Fibroblast of skin of left quadriceps (primary cell): ENCODE measurements around the gene CD96.
"Not testable (repeated sequence)": the region's sequence is repeated elsewhere in the genome, so short reads cannot be mapped to it uniquely, and the experiment has no call there.

ENCODE experiments used
- DNase-seq, 2 experiments: peaks; one replicate each; pipeline ENCODE4 v3.0.0-alpha.2; 2013; ENCODE audit warnings: low read depth in 2 of 2

CD96 gene

GRCh38 chr3:111548756-111549155 lies 6.8 kb downstream of the CD96 start:
- DNase-seq: no peak

- not testable (repeated sequence) for DNase-seq
These were observed 19.9 kb downstream of the CD96 start for GRCh38 chr3:111561902-111562301.

GRCh38 chr3:111566844-111567243 lies 24.8 kb downstream of the CD96 start:
- no peak for DNase-seq

DNA sequence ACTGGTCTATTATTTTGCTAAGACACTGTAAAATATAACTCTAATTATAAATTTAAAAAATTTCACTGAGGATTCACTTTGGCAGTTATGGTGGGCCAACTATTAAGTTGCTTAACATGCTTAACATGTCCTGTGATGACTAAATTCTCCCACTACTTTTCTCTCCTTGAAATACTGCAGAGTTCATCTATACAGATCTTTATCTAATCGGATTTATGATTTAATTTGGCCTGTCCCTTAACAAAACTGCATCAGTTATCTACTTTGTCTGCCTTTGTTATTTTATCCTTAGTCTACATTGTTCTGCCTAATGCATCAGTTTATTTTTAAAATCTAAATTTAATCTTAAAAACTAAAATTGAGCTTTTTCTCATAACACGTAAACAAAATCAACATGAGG lies 26.4 kb downstream of the CD96 start:
- no peak for DNase-seq

DNA sequence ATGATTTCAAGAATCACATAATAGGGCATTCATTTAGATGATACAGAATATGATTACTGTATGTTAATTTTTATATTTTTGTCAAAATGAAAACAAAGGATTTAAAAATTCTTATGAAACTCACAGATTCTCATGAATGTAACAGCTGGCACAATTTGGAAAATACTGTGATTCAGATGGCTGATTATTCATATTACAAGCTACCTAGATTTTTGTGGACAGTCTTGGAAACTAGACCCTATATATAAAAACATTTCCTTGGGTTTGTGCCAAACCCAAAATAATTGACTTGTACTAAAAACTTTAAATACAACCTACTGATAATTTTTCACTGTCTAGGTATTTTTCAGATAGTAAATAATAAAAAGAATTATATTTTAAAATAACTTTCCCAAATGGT lies 26.9 kb downstream of the CD96 start:
- no peak for DNase-seq

DNA sequence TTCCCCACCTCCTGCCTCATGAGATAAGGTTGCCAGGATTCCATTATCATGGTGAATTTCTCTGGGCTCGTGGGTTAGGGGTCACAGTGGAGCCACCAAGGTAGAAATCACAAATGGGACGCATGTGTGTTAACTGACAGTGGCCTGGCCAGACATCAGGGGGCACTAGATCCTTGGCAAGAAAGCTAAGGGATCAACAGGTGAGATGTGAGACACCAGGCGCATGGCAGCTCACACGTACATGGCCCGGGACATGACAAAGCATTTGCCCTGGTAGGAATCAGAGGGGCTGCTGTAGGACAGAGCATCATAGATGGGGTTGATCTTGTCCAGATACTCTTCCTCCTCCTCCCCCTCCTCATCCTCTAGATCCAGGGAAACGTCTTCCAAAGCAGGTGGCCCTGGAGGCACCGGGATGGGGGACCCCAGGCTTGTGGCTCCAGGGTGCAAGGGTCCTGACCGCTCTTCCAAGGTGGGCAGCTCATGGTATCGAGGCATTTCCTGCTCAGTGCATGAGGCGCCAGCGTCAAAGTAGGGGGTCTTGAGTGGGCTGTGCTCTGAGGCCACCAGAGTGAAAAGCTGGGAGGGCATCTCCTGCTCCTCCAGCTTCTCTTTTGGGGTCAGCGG lies 28.5 kb downstream of the CD96 start:
- DNase-seq: no peak

GRCh38 chr3:111571282-111571681 lies 29.3 kb downstream of the CD96 start:
- no peak for DNase-seq

DNA sequence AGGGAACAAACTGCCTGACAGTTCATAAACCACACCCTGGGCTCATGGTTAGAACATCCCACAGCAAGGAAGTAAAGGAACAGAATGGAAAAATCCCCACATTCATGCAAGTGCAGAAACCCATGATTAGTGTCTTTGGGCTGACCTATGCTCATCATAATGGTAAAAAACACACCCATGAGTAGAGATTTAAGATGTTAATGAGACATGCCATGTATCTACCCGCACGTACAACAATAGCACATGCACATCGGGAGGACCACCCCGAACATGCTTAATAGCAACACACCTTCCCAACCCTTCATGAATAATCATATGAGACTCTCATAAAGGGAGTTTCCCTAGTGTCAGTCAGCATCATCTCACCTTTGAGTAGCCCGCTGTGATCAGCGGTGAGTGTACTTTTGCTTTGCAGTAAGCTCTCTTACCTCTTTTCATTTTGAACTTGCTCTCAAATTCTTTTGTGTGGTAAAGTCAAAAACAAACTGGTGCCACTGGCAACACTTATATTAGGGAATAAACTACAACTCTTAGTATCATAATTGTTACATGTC lies 30.0 kb downstream of the CD96 start:
- no peak for DNase-seq

- DNase-seq: no peak
These were observed 35.1 kb downstream of the CD96 start for GRCh38 chr3:111577113-111577512.

DNA sequence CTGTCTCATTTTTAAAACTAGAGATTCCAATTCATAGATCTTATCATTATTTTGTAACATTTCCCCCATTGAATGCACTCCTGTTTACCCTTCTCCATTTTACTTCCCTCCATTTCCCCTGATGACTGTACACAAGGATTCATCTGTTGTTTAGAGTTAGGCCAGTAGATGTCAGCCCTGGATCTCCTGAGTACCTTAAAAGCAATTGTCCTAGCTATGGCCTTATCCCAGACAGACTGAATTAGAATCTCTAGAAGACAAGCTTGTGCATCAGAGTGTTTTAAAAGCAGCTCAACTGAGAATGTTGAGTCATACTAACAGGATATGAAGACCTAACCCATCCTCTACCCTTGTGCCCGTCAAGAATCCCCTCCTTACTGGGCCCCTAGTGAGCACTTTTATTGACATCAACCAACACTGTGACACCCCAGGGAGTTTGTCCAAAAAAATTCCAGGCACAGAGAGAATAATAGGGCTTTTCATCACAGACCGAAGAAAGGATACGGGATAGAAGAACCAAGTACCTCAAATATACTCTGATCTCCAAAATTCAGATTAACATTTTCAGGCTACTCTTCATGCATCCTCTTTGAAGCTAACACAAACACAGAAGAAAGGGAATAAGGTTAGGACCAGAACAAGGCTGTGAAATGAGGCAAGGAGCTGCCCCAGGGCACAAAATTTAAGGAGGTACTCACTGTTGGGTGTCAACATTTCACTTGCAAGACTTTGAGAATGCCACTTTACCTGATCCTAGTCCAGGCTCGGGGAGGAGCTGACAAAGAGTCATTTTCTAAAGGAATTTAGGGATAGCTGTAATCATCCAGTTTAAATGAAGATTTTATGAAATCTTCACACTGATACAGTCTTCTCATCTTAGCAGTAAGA lies 36.0 kb downstream of the CD96 start:
- DNase-seq: peak; percentile 67 to 70

DNA sequence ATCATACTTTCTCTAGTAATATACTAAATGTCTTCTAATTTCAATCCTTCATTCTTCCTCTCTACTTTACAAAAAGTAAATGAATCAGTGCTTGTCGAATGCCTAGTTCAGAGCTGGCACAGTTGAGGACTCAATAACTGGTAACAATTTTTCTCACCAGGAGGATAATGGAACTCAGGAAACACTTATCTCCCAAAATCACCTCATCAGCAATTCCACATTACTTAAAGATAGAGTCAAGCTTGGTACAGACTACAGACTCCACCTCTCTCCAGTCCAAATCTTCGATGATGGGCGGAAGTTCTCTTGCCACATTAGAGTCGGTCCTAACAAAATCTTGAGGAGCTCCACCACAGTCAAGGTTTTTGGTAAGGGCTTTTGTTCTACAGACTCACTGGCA lies 36.9 kb downstream of the CD96 start:
- DNase-seq: no peak

DNA sequence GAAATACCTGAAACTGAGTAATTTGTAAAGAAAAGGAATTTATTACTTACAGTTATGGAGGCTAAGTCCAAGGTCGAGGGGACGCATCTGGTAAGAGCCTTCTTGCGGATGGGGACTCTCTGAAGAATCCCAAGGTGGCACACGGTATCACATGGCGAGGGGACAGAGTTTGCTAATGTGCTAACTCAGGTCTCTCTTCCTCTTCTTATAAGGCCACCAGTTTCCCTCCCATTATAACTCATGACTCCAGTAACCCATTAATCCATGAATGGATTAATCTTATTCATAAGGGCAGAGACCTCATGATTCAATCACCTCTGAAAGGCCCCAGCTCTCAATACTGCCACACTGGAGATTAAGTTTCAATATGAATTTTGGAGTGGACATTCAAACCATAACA lies 37.5 kb downstream of the CD96 start:
- no peak for DNase-seq

DNA sequence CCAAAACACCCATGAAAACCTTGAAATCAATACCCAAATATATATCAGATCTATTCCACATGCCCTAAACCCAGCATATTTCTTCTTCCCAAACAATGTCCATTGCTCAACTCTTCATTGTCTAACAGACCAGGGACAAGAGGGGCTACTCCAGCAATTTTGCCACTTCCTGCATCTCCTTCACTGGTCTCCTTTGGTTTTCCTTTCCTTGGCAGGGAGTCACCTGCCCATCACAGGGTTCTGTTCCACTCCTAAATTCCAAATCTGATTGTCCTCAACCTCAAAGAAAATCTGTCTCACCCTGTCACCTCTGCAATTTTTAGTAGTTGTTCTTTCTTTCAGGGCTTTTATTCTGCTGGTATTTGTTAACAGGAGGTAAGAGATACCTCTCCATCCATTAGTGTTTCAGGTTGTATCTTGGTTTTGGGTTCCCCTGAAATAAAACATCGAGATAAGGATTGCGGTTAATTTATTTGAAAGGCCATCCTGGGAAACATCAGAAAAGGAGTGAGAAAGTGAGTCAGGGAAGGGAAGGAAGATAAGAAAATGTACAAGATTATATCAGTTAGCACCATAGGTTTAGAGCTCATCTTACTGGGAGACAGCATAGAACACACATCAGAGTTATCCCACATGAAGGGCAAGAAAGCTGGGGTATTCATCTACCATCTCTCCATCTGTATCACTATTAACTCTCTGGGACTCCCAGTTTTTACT lies 39.6 kb downstream of the CD96 start:
- DNase-seq: no peak

DNA sequence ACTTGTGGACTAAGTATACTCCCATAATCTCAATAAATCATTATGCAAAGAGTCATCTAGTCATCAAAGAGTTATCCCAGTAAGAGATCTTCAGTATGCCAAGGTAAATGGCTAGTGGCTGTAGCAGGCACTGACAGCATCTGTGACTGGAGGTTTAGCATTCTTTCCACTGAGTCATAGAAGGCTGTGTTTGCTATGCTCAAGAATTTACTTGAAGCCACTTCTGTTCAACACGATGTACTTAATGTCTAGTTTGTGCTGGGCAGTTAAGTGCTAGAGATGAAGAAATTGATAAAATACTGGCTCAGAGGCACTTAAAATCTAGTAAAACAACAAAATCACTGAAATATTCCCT lies 40.1 kb downstream of the CD96 start:
- peak; percentile 66 to 72 for DNase-seq

- no peak for DNase-seq
These were observed 42.7 kb downstream of the CD96 start for GRCh38 chr3:111584744-111585143.

DNA sequence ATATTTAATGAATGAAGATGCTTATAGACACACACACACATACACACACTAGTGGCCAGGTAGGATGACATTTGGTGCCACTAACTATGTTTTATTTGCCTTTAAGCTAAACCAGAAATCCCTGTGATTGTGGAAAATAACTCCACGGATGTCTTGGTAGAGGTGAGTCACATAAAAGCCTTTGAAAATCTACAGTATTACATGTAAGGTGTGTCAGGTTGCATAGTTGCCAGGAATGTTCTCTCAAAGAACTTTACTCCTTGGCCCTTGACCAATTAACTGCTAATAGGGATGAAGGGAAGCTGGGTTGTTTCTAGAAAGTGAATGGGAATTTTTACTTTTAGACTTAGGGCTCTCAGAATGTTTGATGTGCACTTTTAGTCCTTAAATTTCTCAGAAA lies 43.2 kb downstream of the CD96 start:
- DNase-seq: no peak

DNA sequence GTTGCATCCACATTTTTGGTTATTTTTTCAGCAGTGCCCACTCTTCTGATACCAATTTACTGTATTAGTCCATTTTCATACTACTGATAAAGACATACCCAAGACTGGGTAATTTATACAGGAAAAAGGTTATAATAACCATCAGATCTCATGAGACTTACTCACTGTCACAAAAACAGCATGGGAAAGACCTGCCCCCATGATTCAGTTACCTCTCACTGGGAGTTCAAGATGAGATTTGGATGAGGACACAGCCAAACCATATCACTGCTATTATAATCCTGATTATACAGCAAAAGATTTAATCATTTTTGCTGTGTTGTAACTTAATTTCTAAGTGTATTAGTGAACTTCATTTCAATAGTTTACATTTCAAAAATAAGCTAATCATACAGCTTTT lies 46.5 kb downstream of the CD96 start:
- DNase-seq: no peak

GRCh38 chr3:111589303-111590142 lies 47.5 kb downstream of the CD96 start:
- no peak for DNase-seq

DNA sequence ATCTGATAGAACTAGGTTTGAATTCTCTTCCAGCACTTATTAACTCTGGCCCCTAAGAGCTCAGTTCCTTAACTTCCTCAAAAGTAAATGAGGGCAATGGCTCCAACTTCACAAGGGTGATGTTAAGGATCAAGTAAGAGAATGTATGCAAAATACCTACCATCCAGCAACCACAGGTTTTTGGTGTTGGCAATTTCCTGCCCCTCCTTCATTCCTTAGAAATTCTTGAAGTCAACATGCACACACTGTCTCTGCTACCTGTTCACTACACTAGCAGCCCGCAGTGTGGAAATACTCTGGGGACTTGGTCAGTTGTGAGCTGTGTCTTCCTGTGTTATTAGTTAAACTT lies 48.1 kb downstream of the CD96 start:
- DNase-seq: no peak

- DNase-seq: no peak
These were observed 49.6 kb downstream of the CD96 start for GRCh38 chr3:111591555-111591954.

- DNase-seq: no peak
These were observed 50.1 kb downstream of the CD96 start for GRCh38 chr3:111592143-111592542.

DNA sequence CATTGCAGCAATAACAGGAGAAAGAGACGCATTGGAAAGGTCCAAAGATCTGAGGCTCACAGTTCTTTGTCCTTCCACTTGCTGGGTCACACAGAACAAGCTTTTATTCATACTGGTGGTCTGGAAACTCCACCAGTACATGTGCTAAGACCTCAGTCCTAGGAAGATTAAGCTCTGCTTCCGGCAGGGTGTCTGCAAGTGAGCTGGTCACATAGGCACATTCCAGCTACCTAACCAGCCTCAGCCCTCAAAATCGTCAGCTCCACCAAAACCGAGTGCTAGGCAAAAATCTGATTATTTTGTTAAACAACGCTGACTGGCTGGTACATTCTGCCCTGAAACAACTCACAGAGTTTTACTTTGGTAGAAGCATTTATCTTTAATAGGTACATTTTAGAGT lies 50.9 kb downstream of the CD96 start:
- no peak for DNase-seq
